HG03575 (cell line): ENCODE measurements around the gene TEX30.

Experiments used
- ATAC-seq: cut with Tn5 transposase; IDR thresholded peaks from one replicate; pipeline ENCODE4 v1.9.1; 2021; ENCODE audit not compliant: unreplicated experiment, insufficient number of reproducible peaks, low FRiP score; ENCODE audit errors: extremely low read depth

The TEX30 gene

DNA sequence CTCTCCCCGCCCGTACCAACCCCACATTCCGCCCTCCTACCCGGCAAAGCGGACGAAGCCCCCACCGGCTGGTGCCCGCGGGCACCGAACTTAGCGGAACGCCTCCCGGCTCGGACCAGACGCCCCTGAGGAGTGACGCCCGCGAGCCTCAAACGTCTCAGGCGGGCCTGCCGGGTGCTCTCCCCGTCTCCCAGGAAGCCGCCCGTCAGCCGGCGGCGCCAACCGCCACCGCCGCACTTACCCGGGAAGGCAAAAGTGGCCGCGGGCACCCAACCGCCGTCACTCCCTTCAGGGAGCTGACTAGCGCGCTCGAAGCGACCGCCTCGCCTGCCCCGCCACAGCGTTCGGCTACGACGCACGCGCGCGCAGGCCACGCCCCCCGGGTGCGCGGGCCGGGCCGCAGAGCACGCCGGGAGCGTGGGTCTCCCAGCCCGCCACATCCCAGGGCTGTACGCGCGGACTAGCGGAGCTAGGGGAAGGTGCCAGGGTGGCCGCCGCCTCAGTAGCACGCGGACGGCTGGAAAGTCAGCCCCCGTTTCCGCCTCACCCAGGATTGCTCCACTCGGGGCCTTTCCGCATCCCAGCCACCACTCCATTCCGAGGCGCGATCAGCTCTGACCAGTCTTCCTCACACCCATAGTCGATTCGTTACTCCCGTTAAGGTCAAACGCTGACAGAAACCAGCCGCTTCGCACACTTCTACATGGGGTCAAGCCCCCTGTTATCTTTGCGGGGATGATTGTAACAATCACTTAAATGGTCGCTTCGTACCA is at the start of gene TEX30:
TSS of gene TEX30 (minus strand) at position 346 of the 773 bp plus-strand sequence. CDS start 3,760 bp downstream, outside the sequence.
- peak; percentile 61 for ATAC-seq

- ATAC-seq = no peak
Measured at GRCh38 chr13:102817907-102818306, 44.3 kb upstream of the TEX30 start.

- no peak for ATAC-seq
Measured at GRCh38 chr13:102817241-102817640, 43.7 kb upstream of the TEX30 start.

DNA sequence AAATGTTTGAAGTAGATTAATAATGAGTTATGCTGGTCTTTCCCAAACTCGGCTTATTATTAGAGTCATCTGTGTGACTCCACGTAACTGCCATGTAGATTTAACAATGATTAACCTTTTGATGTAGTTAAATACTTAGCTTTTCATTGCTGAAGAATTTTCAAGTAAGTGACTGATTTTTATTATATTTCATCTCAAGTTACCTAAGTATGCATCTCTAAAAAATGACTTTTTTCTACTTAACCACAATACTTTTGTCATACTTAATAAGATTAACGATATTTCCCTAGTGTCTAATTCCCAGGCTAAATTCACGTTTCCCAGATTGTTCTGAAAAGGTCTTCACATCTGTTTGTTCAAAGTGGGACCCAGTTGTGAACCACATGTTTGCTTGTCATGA is 43.1 kb upstream of the TEX30 start:
- no peak for ATAC-seq

DNA sequence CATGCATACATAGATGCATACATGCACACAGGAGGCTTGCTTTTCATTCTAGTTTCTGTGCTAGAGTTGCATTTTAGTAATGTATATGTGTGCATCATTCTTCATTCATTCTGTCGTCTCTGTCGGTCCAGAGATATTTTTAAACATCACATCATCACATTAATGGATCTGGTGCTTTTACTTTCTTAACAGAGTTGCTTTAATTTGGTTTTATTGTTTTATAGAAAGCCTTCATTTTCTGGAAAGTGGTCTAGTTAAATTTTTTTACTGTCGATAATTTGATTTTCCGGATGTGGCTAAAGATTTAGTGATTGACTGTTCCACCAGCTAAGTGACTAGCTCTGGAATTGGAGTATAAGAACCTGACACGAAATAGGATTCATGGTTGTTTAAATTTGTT is 42.2 kb upstream of the TEX30 start:
- no peak for ATAC-seq

DNA sequence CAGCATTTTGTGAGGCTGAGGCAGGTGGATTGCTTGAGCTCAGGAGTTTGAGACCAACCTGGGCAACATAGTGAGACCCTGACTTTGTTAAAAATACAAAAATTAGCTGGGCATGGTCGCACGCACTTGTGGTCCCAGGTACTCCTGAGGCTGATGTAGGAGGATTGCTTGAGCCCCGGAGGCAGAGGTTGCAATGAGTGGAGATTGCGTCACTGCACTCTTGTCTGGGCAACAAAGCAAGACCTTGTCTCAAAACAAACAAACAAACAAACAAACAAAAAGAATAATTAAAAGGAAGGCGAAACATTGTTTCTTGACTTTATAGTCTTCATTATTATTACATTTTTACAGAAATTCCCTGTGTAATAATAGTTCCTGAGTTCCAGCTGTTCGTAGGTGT is 41.2 kb upstream of the TEX30 start:
- ATAC-seq = no peak

DNA sequence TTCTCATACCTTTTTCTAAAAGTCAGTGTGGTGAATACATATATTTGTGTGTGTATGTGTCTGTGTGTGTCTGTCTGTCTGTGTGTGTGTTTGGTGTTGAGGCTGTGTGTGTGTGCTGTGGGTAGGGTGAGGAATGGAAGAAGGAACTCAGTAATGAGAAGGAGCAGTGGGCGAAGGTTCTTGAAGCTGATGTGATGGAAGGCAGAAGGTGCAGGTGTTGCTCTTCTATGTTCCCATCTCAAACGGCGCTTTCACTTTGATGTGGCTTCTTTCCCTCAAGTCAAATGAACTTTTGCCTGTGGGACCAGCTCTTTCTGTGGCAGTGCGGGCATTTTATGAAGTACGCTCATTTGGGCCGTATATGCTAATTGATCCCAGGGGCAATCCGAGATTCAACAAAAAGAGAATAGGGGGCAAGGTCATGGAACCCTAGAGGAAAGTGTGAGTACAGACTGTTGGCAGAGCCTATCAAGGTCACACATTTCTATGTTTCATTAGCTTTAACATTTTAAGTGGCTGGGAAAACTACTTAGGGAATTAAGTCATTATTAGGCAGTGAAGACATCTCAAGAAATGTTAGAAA is 40.5 kb upstream of the TEX30 start:
- no peak for ATAC-seq

DNA sequence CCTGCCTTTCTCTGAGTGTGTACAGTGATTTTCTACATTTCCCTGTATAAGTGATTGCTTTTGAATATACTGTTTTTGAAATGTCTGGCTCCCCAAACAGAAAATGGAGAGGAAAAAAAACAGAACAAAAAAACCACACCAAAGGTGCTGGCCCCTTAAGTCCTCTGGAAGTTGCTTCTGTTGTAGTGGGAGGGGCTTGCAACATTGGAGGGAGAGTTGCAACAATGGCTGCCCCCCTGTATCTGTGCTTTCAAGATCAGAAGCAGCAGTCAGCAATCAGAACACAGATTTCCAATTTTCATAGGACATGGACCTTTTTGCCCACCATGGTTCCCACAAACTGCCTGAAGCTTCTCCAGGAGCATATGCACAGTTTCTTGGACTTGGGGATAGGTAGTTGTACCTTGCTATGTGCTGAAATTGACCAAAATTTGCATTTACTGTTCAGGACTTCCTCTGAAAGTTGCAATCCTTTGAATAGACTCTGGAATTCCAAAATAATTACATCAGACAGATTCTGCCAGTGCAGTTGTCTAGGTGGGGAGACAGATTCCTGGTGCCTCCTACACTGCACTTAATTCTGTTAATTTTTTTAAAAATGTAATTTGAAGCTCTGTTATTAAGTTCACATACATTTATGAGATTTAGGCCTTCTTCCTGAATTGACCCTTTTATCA is 39.2 kb upstream of the TEX30 start:
- no peak for ATAC-seq

GRCh38 chr13:102807699-102808098 is 34.1 kb upstream of the TEX30 start:
- ATAC-seq = no peak

DNA sequence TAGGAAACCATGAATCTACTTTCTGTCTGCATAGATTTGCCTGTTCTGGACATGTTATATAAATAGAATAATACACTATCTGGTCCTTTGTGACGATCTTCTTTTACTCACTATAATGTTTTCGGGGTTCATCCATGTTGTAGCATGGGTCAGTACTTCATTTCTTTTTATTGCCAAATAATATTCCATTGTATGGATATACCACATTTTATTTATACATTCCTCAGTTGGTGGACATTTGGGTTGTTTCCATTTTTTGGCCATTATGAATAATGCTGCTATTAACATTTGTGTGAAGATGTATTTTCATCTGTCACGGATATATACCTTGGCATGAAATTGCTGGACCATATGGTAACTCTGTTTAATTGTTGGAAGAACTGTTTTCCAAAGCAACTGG is 32.1 kb upstream of the TEX30 start:
- no peak for ATAC-seq

DNA sequence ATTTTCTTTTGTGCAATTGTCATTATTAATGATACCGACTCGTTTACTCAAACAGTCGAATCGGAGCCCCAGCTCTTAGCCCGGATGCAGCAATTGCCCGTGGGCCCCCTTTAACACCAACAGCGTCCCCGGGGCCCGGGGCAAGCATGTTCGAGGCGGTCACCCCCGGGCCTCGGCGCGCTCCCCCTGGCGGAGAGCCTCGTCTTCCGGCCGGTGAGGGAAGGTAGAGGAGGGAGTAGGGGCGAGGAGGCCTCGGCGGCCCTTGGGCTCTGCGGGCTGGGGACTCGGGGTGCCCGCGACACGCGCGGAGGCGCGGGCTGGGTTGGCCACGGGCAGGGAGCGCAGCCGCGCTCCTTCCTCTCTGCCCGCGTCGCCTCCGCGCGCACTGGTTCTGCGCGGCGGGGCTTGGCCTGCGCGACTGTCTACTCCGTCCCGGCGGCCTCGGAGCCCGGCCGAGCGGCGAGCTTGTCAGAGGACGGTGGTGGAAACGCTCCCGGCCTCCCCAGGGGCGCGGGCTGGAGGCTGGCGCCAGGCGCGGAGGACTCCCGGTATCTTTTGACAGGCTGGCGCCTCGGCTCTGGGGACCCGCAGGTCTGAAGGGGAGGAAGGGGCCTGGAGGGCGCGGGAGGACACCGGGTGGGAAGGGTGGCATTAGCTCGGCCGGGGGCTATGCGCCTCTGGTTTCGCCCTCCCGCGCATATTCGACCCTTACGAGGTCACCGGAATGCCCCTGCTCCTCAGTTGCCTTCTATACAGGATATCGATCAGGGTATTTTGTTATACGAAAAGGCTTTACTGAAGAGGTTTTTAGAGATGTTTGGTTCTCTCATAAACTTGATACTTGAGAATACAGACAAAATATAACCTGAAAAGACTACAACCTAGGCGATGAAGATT is 26.8 kb upstream of the TEX30 start:
- ATAC-seq = peak; percentile 63

- ATAC-seq = no peak
Measured at GRCh38 chr13:102799426-102800144, 26.0 kb upstream of the TEX30 start.

DNA sequence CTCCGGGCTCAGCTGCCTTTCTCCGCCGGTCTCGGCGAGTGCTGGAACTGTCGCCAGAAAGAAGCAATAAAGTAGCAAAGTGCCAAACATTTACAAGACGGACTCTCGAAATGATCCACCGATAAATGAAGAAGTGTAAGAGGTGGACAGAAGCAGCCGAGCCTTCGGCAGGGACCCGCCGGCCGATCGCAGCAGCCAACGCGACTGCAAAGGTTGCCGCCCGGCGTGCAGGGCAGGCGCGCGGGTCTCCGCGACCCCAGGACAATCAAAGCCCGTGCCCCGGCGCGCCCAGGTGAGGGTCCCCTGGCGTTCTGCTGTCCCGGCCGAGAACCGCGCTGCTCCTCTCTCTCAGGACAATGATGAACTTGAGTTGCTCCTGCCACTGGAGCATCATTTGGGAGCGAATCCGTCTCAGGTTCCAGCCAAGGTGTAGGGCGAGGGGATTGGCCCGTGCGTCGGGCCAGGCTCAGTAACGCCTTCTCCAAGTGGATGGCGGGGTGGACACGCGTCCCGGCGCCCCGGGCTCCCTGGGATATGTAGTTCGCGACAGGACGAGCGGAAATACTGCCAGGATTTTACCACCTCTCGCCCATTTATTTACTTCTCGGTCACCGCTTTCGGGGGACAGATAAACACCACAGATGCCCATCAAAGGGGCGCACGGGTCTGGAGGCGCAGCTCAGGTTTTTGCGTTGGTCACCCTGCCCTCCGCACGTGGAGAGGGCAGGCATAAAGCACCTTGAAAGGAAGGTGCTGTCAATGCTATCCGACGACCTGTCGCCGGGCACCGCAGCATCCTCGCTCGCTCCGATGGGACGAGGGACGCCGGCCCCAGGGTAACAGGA is 25.2 kb upstream of the TEX30 start, which contains the start of the genes BIVM and POGLUT2:
TSS of gene BIVM (plus strand) at position 539 of the 845 bp plus-strand sequence. CDS start 8,149 bp downstream, outside the sequence.
TSS of gene POGLUT2 (minus strand) at position 396 of the 845 bp plus-strand sequence. CDS start at position 90, 306 bp downstream.
- ATAC-seq = peak; percentile 65

DNA sequence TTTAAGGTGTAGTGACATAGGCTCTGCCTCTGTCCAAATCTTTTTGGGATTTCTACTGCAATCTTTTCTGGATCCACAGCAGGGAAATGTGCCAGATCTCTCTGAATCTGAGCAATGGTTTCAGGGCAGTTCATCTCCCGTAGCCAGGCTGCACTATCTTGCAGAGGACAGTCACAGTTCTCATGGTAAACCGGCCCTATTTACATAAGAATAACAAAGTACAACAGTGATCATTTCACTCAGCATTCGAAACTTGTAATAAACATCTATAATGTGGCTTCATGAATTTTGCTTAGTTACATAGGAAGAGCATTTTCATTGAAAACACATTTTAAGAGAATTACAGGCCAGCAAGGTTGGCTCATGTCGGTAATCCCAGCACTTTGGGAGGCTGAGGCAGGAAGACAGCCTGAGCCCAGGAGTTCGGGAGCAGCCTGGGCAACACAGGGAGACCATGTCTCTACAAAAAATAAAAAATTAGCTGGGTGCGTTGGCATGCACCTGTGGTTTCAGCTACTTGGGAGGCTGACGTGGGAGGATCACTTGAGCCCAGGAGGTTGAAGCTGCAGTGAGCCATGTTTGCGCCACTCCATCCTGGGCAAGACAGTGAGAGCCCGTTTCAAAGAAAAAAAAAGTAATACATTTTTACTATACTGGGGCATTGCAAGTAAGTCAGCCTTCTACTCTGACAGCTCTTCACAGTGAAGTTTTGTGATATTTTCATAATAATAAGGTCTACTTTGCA is 20.2 kb upstream of the TEX30 start:
- no peak for ATAC-seq

- ATAC-seq = no peak
Measured at GRCh38 chr13:102792396-102792795, 18.8 kb upstream of the TEX30 start.

- ATAC-seq = no peak
Measured at GRCh38 chr13:102788683-102789082, 15.1 kb upstream of the TEX30 start.

DNA sequence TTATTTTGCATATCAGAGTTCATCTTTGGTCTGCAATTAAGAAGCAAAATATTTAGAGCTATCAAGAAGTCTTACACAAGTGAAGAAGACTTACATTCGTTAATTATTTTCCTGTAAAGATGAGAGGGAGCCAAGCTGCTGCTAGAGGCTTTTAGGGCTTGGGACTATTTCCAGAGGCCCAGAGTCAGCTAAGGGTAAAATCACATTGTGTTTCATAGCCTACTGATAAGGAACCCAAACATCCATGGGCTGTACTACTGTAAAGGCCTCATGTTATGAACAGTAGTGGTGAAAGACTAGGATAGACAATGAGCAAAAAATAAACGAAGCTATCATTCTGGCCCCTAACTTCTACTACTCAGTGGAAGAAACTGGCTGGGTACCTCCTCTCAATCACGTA is 10.9 kb upstream of the TEX30 start:
- ATAC-seq = no peak
